Mesendoderm (in vitro differentiated cells): ENCODE data around the gene ELF1.

Source experiments
- DNase-seq: peaks from one replicate; pipeline ENCODE4 v3.0.0; 2013
- H2AK5ac ChIP-seq: 2 replicates; pipeline ENCODE4 v1.6.1; 2013; ENCODE audit warnings: low read length, inconsistent platforms
- H2BK120ac ChIP-seq: 2 replicates; pipeline ENCODE4 v1.6.1; 2013; ENCODE audit warnings: low read depth, mild to moderate bottlenecking, low read length, moderate library complexity, mixed read lengths
- H2BK15ac ChIP-seq: replicated peaks from 2 replicates; pipeline ENCODE4 v1.6.1; 2013; ENCODE audit warnings: low read depth, mild to moderate bottlenecking, moderate library complexity
- H2BK5ac ChIP-seq: 2 replicates; pipeline ENCODE4 v1.6.1; 2013; ENCODE audit warnings: low read length, inconsistent platforms
- H3K18ac ChIP-seq: 2 replicates; pipeline ENCODE4 v1.6.1; 2013; ENCODE audit warnings: mild to moderate bottlenecking, low read length, mixed read lengths
- H3K23ac ChIP-seq: one replicate; pipeline ENCODE4 v1.6.1; 2013; ENCODE audit warnings: low read length
- H3K27ac ChIP-seq: 2 replicates; pipeline ENCODE4 v1.5.1; 2013; ENCODE audit warnings: low read depth, mild to moderate bottlenecking, inconsistent platforms, low read length, moderate library complexity
- H3K27me3 ChIP-seq: 2 replicates; pipeline ENCODE4 v1.6.1; 2013; ENCODE audit warnings: low read length, control low read depth, mild to moderate bottlenecking, inconsistent platforms; ENCODE audit not compliant: insufficient read depth, poor library complexity
- H3K36me3 ChIP-seq: 2 replicates; pipeline ENCODE4 v1.6.1; 2013; ENCODE audit warnings: low read length, inconsistent platforms; ENCODE audit not compliant: control insufficient read depth, insufficient read depth
- H3K4ac ChIP-seq: one replicate; pipeline ENCODE4 v1.6.1; 2013; ENCODE audit warnings: low read depth, mild to moderate bottlenecking, low read length, moderate library complexity
- H3K4me1 ChIP-seq: 2 replicates; pipeline ENCODE4 v1.6.1; 2013; ENCODE audit warnings: low read depth, low read length, inconsistent platforms; ENCODE audit not compliant: control insufficient read depth
- H3K4me2 ChIP-seq: 2 replicates; pipeline ENCODE4 v1.6.1; 2013; ENCODE audit warnings: low read length
- H3K4me3 ChIP-seq: 2 replicates; pipeline ENCODE4 v1.5.1; 2013; ENCODE audit warnings: mild to moderate bottlenecking, low read length
- H3K56ac ChIP-seq: one replicate; pipeline ENCODE4 v1.6.1; 2013; ENCODE audit warnings: low read length
- H3K79me1 ChIP-seq: 2 replicates; pipeline ENCODE4 v1.6.1; 2013; ENCODE audit warnings: low read length, inconsistent platforms
- H3K79me2 ChIP-seq: 2 replicates; pipeline ENCODE4 v1.6.1; 2013; ENCODE audit warnings: mild to moderate bottlenecking, low read length; ENCODE audit not compliant: control insufficient read depth, insufficient read depth
- H3K9ac ChIP-seq: 2 replicates; pipeline ENCODE4 v1.6.1; 2013; ENCODE audit warnings: low read length, inconsistent platforms
- H4K5ac ChIP-seq: one replicate; pipeline ENCODE4 v1.6.1; 2013; ENCODE audit warnings: low read length
- H4K8ac ChIP-seq: one replicate; pipeline ENCODE4 v1.6.1; 2013; ENCODE audit warnings: low read depth, mild to moderate bottlenecking, control low read depth, low read length, moderate library complexity
- WGBS: extraction: QIAGEN DNeasy Blood & Tissue Kit; methylation state at CpG from one replicate; pipeline ENCODE4 v1.1.7; 2013; ENCODE audit warnings: low lambda C conversion rate, missing lambda C conversion rate; ENCODE audit not compliant: insufficient coverage; ENCODE audit errors: extremely low coverage; 5-methylcytosine and 5-hydroxymethylcytosine counted together

The ELF1 gene

GRCh38 chr13:40943073-40943472 lies 76.0 kb downstream of the ELF1 start:
- Histone ChIP-seq H4K8ac (no peak overlapping the region), H3K56ac (no peak overlapping the region), H3K9ac (no peak overlapping the region), H3K4me1 (no peaks in the 10 kb centered on the region), H2BK15ac (no peak overlapping the region), H3K27ac (no peak overlapping the region), H3K18ac (no peak overlapping the region), H3K4ac (no peak overlapping the region), H4K5ac (no peak overlapping the region), H3K4me3 (no peak overlapping the region), H2BK120ac (no peak overlapping the region), H2AK5ac (no peak overlapping the region), H2BK5ac (no peak overlapping the region), H3K79me2 (no peaks in the 10 kb centered on the region), H3K79me1 (no peaks in the 10 kb centered on the region), H3K4me2 (no peak overlapping the region), H3K27me3 (no peaks in the 10 kb centered on the region), H3K36me3 (no peaks in the 10 kb centered on the region), H3K23ac (no peak overlapping the region)
- DNase-seq = no peak

GRCh38 chr13:40941581-40941980 lies 77.5 kb downstream of the ELF1 start:
- Histone ChIP-seq H4K8ac (no peak overlapping the region), H2BK15ac (no peak overlapping the region), H2BK120ac (no peak overlapping the region), H2AK5ac (no peak overlapping the region), H3K27ac (no peak overlapping the region), H3K18ac (no peak overlapping the region), H3K23ac (no peak overlapping the region), H4K5ac (no peak overlapping the region), H3K56ac (no peak overlapping the region), H3K9ac (no peak overlapping the region), H3K27me3 (no peaks in the 10 kb centered on the region), H2BK5ac (no peak overlapping the region), H3K79me2 (no peaks in the 10 kb centered on the region), H3K4ac (no peak overlapping the region), H3K79me1 (no peaks in the 10 kb centered on the region), H3K4me2 (no peak overlapping the region), H3K4me3 (no peak overlapping the region), H3K36me3 (no peaks in the 10 kb centered on the region), H3K4me1 (no peaks in the 10 kb centered on the region)
- WGBS = no CpG with 5 or more reads among the region's 5 CpGs
- DNase-seq = no peak

- WGBS = no CpG with 5 or more reads among the region's 6 CpGs
- Histone ChIP-seq H3K4me2 (no peak overlapping the region), H3K4ac (no peak overlapping the region), H3K79me2 (no peaks in the 10 kb centered on the region), H3K9ac (no peak overlapping the region), H4K5ac (no peak overlapping the region), H3K27me3 (no peaks in the 10 kb centered on the region), H2BK120ac (no peak overlapping the region), H3K23ac (no peak overlapping the region), H3K27ac (no peak overlapping the region), H4K8ac (no peak overlapping the region), H3K18ac (no peak overlapping the region), H2BK5ac (no peak overlapping the region), H3K4me3 (no peak overlapping the region), H2AK5ac (no peak overlapping the region), H3K36me3 (no peaks in the 10 kb centered on the region), H3K4me1 (no peaks in the 10 kb centered on the region), H3K56ac (no peak overlapping the region), H3K79me1 (no peaks in the 10 kb centered on the region), H2BK15ac (no peak overlapping the region)
- no peak for DNase-seq
Observed at GRCh38 chr13:40940841-40941240, 78.3 kb downstream of the ELF1 start.

GRCh38 chr13:40933508-40934204 lies 85.5 kb downstream of the ELF1 start:
- no peak overlapping the region for H3K18ac ChIP-seq
- H3K4me2 ChIP-seq = no peak overlapping the region
- WGBS = no CpG with 5 or more reads among the region's 4 CpGs
- no peak overlapping the region for H2BK120ac ChIP-seq
- H3K79me1 ChIP-seq = no peaks in the 10 kb centered on the region
- H3K27ac ChIP-seq = no peak overlapping the region
- H3K4me3 ChIP-seq = no peak overlapping the region
- H4K8ac ChIP-seq = no peak overlapping the region
- H3K4me1 ChIP-seq = no peaks in the 10 kb centered on the region
- no peak overlapping the region for H2BK15ac ChIP-seq
- no peak for DNase-seq
- no peak overlapping the region for H3K4ac ChIP-seq
- no peaks in the 10 kb centered on the region for H3K79me2 ChIP-seq
- H3K23ac ChIP-seq = no peak overlapping the region
- no peak overlapping the region for H3K9ac ChIP-seq
- H4K5ac ChIP-seq = no peak overlapping the region
- no peak overlapping the region for H2BK5ac ChIP-seq
- no peak overlapping the region for H2AK5ac ChIP-seq
- peaks cover 1% of the 10 kb centered on the region for H3K36me3 ChIP-seq
- H3K56ac ChIP-seq = no peak overlapping the region
- no peaks in the 10 kb centered on the region for H3K27me3 ChIP-seq

GRCh38 chr13:40932252-40932651 lies 86.9 kb downstream of the ELF1 start:
- Histone ChIP-seq H3K4ac (no peak overlapping the region), H3K4me2 (no peak overlapping the region), H2AK5ac (no peak overlapping the region), H4K8ac (no peak overlapping the region), H3K36me3 (peaks cover 1% of the 10 kb centered on the region), H3K56ac (no peak overlapping the region), H3K23ac (no peak overlapping the region), H2BK5ac (no peak overlapping the region), H3K4me3 (no peak overlapping the region), H3K9ac (no peak overlapping the region), H2BK15ac (no peak overlapping the region), H3K27ac (no peak overlapping the region), H3K4me1 (no peaks in the 10 kb centered on the region), H2BK120ac (no peak overlapping the region), H3K79me2 (no peaks in the 10 kb centered on the region), H3K79me1 (no peaks in the 10 kb centered on the region), H4K5ac (no peak overlapping the region), H3K27me3 (no peaks in the 10 kb centered on the region), H3K18ac (no peak overlapping the region)
- no CpG with 5 or more reads among the region's 2 CpGs for WGBS
- no peak for DNase-seq

- Histone ChIP-seq H3K4me1 (no peaks in the 10 kb centered on the region), H3K56ac (no peak overlapping the region), H3K4me2 (no peak overlapping the region), H3K36me3 (peaks cover 1% of the 10 kb centered on the region), H3K27me3 (no peaks in the 10 kb centered on the region), H4K8ac (no peak overlapping the region), H2AK5ac (no peak overlapping the region), H3K9ac (no peak overlapping the region), H2BK5ac (no peak overlapping the region), H3K27ac (no peak overlapping the region), H2BK15ac (no peak overlapping the region), H3K79me2 (no peaks in the 10 kb centered on the region), H3K79me1 (no peaks in the 10 kb centered on the region), H2BK120ac (no peak overlapping the region), H3K4me3 (no peak overlapping the region), H3K4ac (no peak overlapping the region), H3K23ac (no peak overlapping the region), H3K18ac (no peak overlapping the region), H4K5ac (no peak overlapping the region)
- no CpG with 5 or more reads among the region's 1 CpG for WGBS
- no peak for DNase-seq
Observed at GRCh38 chr13:40931719-40932118, 87.4 kb downstream of the ELF1 start.
